K562 (cell line): ENCODE results near the gene PCDHGC4. TPM values are rescaled to one million over a fixed set of nuclear protein-coding genes. Genes with fewer than 3 reads are reported as not detected.

ENCODE experiments used
- ATAC-seq: fragments of 200-7000 bp; cut with Tn5 transposase; 3 replicates; pipeline ENCODE4 v1.9.1; 2020; ENCODE audit warnings: moderate library complexity
- BruUV-seq: library from RNA; stranded (reverse); fragments of 400-500 nt; replicated peaks from 2 replicates; lab custom pipeline; 2021; lab: Mats Ljungman, UMichigan
- CTCF ChIA-PET: fragments of 300-600 bp; formaldehyde crosslinking; extraction: SDS; loops from one replicate; lab custom pipeline; 2021; ENCODE audit warnings: low intra/inter-chr PET ratio; lab: Yijun Ruan, JAX
- POLR2A ChIA-PET: fragments of 300-600, 350-650 bp; sonication (Branson Sonifier 250); formaldehyde crosslinking; extraction: SDS; loops from one replicate; lab custom pipeline; 2021; ENCODE audit warnings: antibody characterized with exemption, inconsistent platforms; lab: Yijun Ruan, JAX
- DNase-seq, 4 experiments: peaks; one replicate each; pipeline versions ENCODE4 v3.0.0 to v3.0.0-alpha.2; 2011 to 2018; ENCODE audit warnings: low spot score in 3 of 4, mixed read lengths in 3 of 4; ENCODE audit errors: extremely low read depth in 1 of 4
- FAIRE-seq: peaks from 2 replicates; lab custom pipeline; 2011; peaks lifted over from hg19 to GRCh38; lab: Jason Lieb, UNC
- H2AFZ ChIP-seq: 2 replicates; pipeline ENCODE4 v1.6.0; 2011; ENCODE audit warnings: low read depth, low read length, control low read depth, inconsistent platforms
- H3K27ac ChIP-seq: fragments of 200-600 bp; 3 replicates; pipeline ENCODE4 v1.8.0; 2011; ENCODE audit warnings: low read depth, mild to moderate bottlenecking, control low read depth, inconsistent platforms, low read length, moderate library complexity, mixed read lengths; ENCODE audit errors: extremely low read depth
- H3K27me3 ChIP-seq, 2 experiments: fragments of 300-600 bp in 1 of 2; 2 replicates in 1 of 2; 3 replicates in 1 of 2; pipeline versions ENCODE4 v1.6.0 to v1.8.0; 2011; ENCODE audit warnings: inconsistent platforms in 2 of 2, low read length in 2 of 2, mild to moderate bottlenecking in 1 of 2, mixed read lengths in 1 of 2, moderate library complexity in 1 of 2; ENCODE audit not compliant: control insufficient read depth in 2 of 2, insufficient read depth in 2 of 2
- H3K36me3 ChIP-seq: fragments of 300-600 bp; 3 replicates; pipeline ENCODE4 v1.8.0; 2011; ENCODE audit warnings: mild to moderate bottlenecking, low read length, inconsistent platforms; ENCODE audit not compliant: control insufficient read depth, insufficient read depth
- H3K4me1 ChIP-seq, 2 experiments: fragments of 200-600 bp in 1 of 2; replicated peaks in 1 of 2; 2 replicates in 1 of 2; 3 replicates in 1 of 2; pipeline versions ENCODE4 v1.5.1 to v1.8.0; 2011; ENCODE audit warnings: inconsistent platforms in 2 of 2, low read length in 2 of 2, mild to moderate bottlenecking in 1 of 2, mixed read lengths in 1 of 2, moderate library complexity in 1 of 2; ENCODE audit not compliant: control insufficient read depth in 2 of 2, insufficient read depth in 2 of 2
- H3K4me2 ChIP-seq: 2 replicates; pipeline ENCODE4 v1.6.1; 2011; ENCODE audit warnings: low read length, control low read depth, inconsistent platforms, mixed read lengths; ENCODE audit not compliant: insufficient read depth
- H3K4me3 ChIP-seq: fragments of 200-600 bp; sonication (generic), shearing (Covaris generic); 2 replicates; pipeline ENCODE4 v1.5.1; 2016; ENCODE audit warnings: control low read depth, inconsistent platforms
- H3K79me2 ChIP-seq: fragments of 200-600 bp; 3 replicates; pipeline ENCODE4 v1.8.0; 2011; ENCODE audit warnings: low read length, inconsistent platforms; ENCODE audit not compliant: control insufficient read depth, insufficient read depth
- H3K9ac ChIP-seq, 2 experiments: 2 replicates each; pipeline versions ENCODE4 v1.6.0 to v1.6.1; 2011; ENCODE audit warnings: low read depth in 2 of 2, low read length in 2 of 2, control low read depth in 1 of 2, inconsistent platforms in 1 of 2, mild to moderate bottlenecking in 1 of 2, mixed read lengths in 1 of 2; ENCODE audit not compliant: insufficient read depth in 1 of 2
- H3K9me1 ChIP-seq: one replicate; pipeline ENCODE4 v1.6.0; 2011; ENCODE audit warnings: inconsistent platforms, mild to moderate bottlenecking, low read length, moderate library complexity; ENCODE audit not compliant: control insufficient read depth, insufficient read depth
- H3K9me3 ChIP-seq: replicated peaks from 2 replicates; pipeline ENCODE4 v1.5.1; 2011; ENCODE audit warnings: low read depth, low read length, inconsistent platforms; ENCODE audit not compliant: control insufficient read depth, insufficient read depth
- H4K20me1 ChIP-seq: replicated peaks from 2 replicates; pipeline ENCODE4 v1.6.1; 2011; ENCODE audit warnings: low read length, inconsistent platforms, mixed read lengths; ENCODE audit not compliant: control insufficient read depth, insufficient read depth
- CBX3 ChIP-seq, 2 experiments: IDR thresholded peaks; 1 replicate in 1 of 2; 2 replicates in 1 of 2; pipeline ENCODE4 v1.6.1; 2012; ENCODE audit warnings: inconsistent platforms in 2 of 2, low read length in 2 of 2, borderline replicate concordance in 1 of 2, control low read depth in 1 of 2
- DNMT1 ChIP-seq: fragments of 450-650 bp; IDR thresholded peaks from 2 replicates; pipeline ENCODE4 v1.6.1; 2016; ENCODE audit warnings: antibody characterized with exemption, mild to moderate bottlenecking
- XRCC5 ChIP-seq: fragments of 200-400 bp; formaldehyde crosslinking; IDR thresholded peaks from 2 replicates; pipeline ENCODE4 v1.6.1; 2017; ENCODE audit warnings: low read depth, mild to moderate bottlenecking, low read length
- ZBTB17 ChIP-seq: fragments of 450-650 bp; formaldehyde crosslinking; IDR thresholded peaks from 2 replicates; pipeline ENCODE4 v1.4.0; 2020; ENCODE audit warnings: mild to moderate bottlenecking
- ZKSCAN1 ChIP-seq: fragments of 150-350 bp; IDR thresholded peaks from 2 replicates; pipeline ENCODE4 v1.6.1; 2016; ENCODE audit warnings: low read depth, low read length
- WGBS: fragments of 100-300 bp; shearing (Covaris generic); methylation state at CpG from one replicate; pipeline ENCODE4 v1.1.6; 2016; ENCODE audit warnings: low coverage, mixed read lengths; ENCODE audit not compliant: insufficient coverage; ENCODE audit errors: missing lambda C conversion rate; 5-methylcytosine and 5-hydroxymethylcytosine counted together
- in situ Hi-C: fragments of 300-500 bp; cut with MboI; formaldehyde crosslinking; loops from 4 replicates; pipeline ENCODE4 v1.15.0; 2018; ENCODE audit warnings: inconsistent platforms, mixed read lengths
- intact Hi-C: fragments of 100-400 bp; cut with micrococcal nuclease; formaldehyde crosslinking; loops from 2 replicates; pipeline ENCODE4 v1.14.2; 2022
- polyA plus RNA-seq, 8 experiments: library from polyadenylated mRNA; depleted of rRNA in 4 of 8; stranded (reverse) in 5 of 8; unstranded in 3 of 8; fragments of >200 nt; fragmentation: Nextera tagmentation in 2 of 8; fragmentation: Illumina TruSeq in 1 of 8; extraction: Ambion mirVana in 2 of 8; extraction: Trizol in 1 of 8; gene quantifications; 2 replicates each; pipeline versions ENCODE4 v1.2.1 to v1.2.3, GENCODE V29; 2011 to 2014; ENCODE audit warnings: inconsistent platforms in 1 of 8, missing spikeins in 1 of 8
- total RNA-seq, 7 experiments: library from RNA; depleted of rRNA in 6 of 7; stranded (reverse); fragments of >200 nt in 6 of 7; fragmentation: Illumina TruSeq in 2 of 7; extraction: Trizol in 2 of 7; gene quantifications; 2 replicates each; pipeline versions ENCODE4 v1.2.1 to v1.2.3, GENCODE V29; 2011 to 2021; ENCODE audit warnings: low replicate concordance in 1 of 7
- TF ChIP-seq, protein P1 (sequence below): fragments of 250-450 bp; sonication (Bioruptor Pico); IDR thresholded peaks from 2 replicates; pipeline ENCODE4 v1.4.0; 2020; ENCODE audit warnings: borderline replicate concordance

PCDHGC4 gene
- total and polyA plus RNA-seq, 9 of the 15 experiments (the other 6 are each of a cell fraction or from before 2014, with no cell fraction given): 0.05 TPM; not detected in 8

DNA sequence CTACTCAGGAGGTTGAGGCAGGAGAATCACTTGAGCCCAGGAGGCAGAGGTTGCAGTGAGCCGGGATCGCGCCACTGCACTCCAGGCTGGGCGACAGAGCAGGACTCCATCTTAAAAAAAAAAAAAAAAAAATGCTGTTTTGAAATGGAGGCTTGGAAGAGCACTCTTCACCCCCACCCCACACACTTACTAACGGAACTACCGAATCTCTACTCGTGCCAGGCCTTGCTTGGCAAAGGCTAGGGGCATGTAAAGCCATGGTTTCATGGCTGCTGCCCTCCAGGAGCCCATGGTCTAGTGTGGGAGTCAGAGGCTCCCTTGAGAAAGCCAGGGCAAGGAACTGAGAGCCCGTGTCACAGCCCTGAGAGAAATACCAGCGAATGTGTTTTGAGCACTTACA, 25.3 kb downstream of the PCDHGC4 start:
- H3K36me3 ChIP-seq: peaks cover 21% of the 10 kb centered on the region; the same call in 2 of the 3 replicates
- no peak for DNase-seq
- no peaks in the 10 kb centered on the region for H4K20me1 ChIP-seq
- no peaks in the 10 kb centered on the region for H3K79me2 ChIP-seq
- H2AFZ ChIP-seq: no peak overlapping the region
- no peak overlapping the region for H3K4me3 ChIP-seq
- BruUV-seq: no TSS peak
- peaks cover 4 to 12% of the 10 kb centered on the region in 2 experiments; a peak in 4 of 5 replicates for H3K27me3 ChIP-seq
- peaks cover 5 to 17% of the 10 kb centered on the region in 2 experiments; a peak in 3 of 5 replicates for H3K4me1 ChIP-seq
- peaks cover 8% of the 10 kb centered on the region for H3K9me1 ChIP-seq
- WGBS: 27% methylated on average over 9 of the region's 9 CpGs
- ATAC-seq: no peak
- in situ Hi-C loops: no loop called here
- H3K9ac ChIP-seq: no peak overlapping the region
- FAIRE-seq: no peak
- no peak for TF ChIP-seq DNMT1
- TF ChIP-seq ZKSCAN1: no peak
- no peak for TF ChIP-seq ZBTB17
- TF ChIP-seq, protein P1, sequence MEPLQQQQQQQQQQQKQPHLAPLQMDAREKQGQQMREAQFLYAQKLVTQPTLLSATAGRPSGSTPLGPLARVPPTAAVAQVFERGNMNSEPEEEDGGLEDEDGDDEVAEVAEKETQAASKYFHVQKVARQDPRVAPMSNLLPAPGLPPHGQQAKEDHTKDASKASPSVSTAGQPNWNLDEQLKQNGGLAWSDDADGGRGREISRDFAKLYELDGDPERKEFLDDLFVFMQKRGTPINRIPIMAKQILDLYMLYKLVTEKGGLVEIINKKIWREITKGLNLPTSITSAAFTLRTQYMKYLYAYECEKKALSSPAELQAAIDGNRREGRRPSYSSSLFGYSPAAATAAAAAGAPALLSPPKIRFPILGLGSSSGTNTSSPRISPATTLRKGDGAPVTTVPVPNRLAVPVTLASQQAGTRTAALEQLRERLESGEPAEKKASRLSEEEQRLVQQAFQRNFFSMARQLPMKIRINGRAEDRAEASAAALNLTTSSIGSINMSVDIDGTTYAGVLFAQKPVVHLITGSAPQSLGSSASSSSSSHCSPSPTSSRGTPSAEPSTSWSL: no peak
- TF ChIP-seq CBX3 (IDR thresholded peaks at IDR 0.05; ENCODE audit: borderline replicate concordance in 1 of 2, low read length in 2 of 2): no peak
- no peak for TF ChIP-seq XRCC5
- ChIA-PET CTCF (no interaction called here), POLR2A (interaction anchor here (1.0 kb wide), 1 partner anchor 25 kb away, joined by 3 read pairs; the partner anchor contains the start of gene PCDHGC4)
- no peak overlapping the region for H3K27ac ChIP-seq
- H3K4me2 ChIP-seq: no peak overlapping the region
- intact Hi-C loops: loop anchor here (5.0 to 10.0 kb wide), 3 partner anchors 88 to 275 kb away; partner anchors contain the start of genes PCDHGA11 and PCDHGA3
- no peaks in the 10 kb centered on the region for H3K9me3 ChIP-seq
